Measurements from ENCODE around the gene CRAMP1. TPM values are rescaled to one million over a fixed set of nuclear protein-coding genes. Genes with fewer than 3 reads are reported as not detected.
"Not testable (repeated sequence)": the region's sequence is repeated elsewhere in the genome, so short reads cannot be mapped to it uniquely, and the experiment has no call there.

CRAMP1 gene
- total RNA-seq, 1 donor from 2014 or later, result 10.8 TPM

DNA sequence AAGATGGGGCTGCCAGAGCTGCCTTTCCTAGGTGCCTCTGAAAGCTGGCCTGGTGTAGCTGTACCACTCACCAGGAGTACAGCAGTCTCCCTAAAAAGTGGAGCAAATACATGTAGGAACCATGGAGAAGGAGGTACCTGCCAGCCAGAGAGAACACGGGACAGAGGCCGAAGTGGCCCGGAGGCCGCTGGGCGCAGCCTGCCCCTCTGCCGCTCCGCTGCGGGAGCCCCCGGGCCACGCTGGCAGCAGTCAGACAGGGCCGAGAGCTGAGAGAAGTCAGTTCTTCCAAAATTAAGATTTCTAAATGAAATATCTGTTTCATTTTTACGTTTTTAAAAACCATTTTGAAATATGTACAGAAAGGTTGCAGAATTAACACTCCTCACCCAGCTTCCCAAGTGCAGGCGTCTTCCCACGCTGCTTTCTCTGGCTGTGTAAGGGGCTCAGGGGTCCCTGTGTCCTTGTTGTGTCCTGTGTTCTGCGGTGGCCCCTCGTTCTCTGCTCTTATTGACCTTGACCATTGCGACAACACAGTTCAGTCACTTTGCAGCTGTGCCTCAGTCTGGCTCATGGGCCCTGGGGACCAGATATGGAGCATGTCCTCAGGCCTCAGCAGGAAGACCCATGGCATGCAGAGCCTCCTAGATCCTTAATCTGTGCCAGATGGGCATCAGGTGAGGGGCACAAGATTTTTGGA is 98.8 kb downstream of the CRAMP1 start:
- no peak for DNase-seq

DNA sequence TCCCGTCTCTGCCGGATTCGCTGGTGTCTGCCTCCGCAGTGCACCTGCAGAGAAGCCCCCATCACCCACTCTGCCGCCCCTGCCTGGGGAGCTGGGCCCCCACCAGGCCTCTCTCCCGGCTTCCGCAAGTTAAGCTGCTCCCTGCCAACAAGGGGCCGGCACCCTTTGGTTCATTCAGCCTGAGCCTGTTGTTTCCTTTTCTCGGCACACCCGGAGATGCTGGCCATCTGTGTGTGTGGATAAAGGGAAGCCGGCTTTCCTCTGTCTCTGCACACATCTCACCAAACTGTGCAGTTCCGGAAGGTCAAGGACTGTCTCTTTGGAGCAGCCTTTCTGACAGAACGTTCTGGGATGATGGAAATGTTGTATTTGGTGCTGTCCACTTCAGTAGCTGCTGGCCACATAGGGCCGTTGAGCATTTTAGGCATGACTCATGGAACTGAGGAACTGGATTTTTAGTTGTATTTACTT is 100.7 kb downstream of the CRAMP1 start:
- no peak for DNase-seq

DNA sequence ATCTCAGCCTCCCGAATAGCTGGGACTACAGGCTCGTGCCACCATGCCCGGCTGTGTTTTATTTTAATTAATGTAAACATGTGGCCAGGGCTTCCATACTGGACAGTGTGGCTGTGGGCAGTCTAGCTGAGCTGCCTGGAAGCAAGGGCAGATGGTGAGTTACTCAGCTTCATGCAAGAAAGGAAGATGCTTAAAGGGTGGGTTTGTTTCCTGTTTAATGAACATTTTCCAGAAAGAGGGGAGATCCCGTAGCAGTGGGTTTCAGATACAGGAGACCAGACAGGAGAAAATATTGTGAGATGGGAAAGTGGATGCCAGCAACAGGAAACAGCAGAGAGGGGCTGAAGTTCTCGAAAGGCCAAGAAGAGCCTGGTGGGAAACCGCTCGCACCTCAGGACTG is 101.2 kb downstream of the CRAMP1 start:
- DNase-seq, result no peak

DNA sequence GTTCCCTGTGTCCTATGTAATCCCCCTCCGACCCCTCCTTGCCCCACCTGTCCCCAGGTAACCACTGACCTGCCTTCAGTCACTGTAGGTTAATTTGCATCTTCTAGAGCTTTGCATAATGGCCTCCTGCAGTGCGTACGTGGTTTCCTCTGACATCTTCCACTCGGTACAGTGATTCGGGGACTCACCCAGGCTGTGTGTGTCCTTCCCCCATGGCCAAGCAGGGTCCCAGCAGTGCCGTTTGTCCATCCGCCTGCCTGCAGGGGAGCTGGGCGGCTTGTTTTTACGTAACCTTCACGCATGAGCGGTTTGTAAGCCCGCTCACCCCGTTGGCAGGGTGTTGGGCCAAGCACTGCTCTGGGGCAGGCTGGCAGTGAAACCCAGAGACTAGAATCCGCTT is 101.8 kb downstream of the CRAMP1 start:
- no peak for DNase-seq

- no peak for DNase-seq
Measured at GRCh38 chr16:1715220-1715619, 103.1 kb downstream of the CRAMP1 start.

GRCh38 chr16:1718236-1718635 is 106.1 kb downstream of the CRAMP1 start:
- not testable (repeated sequence) for DNase-seq

- not testable (repeated sequence) for DNase-seq
Measured at GRCh38 chr16:1719559-1720229, 107.5 kb downstream of the CRAMP1 start.

DNA sequence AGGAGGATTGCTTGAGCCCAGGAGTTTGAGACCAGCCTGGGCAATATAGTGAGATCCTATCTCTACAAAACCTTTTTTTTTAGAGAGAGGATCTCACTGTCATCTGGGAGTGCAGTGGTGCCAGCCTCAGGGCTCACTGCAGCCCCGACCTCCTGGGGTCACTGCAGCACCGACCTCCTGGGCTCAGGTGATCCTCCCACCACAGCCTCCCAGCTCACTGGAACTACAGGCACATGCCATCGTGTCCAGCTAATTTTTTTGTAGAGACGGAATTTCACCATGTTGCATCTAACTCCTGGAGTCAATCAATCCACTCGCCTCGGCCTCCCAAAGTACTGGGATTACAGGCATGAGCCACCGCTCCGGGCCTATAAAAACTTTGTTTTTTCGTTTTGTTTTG is 109.2 kb downstream of the CRAMP1 start:
- DNase-seq, result no peak

GRCh38 chr16:1723450-1724147 is 111.4 kb downstream of the CRAMP1 start:
- peak; percentile 47 for DNase-seq

DNA sequence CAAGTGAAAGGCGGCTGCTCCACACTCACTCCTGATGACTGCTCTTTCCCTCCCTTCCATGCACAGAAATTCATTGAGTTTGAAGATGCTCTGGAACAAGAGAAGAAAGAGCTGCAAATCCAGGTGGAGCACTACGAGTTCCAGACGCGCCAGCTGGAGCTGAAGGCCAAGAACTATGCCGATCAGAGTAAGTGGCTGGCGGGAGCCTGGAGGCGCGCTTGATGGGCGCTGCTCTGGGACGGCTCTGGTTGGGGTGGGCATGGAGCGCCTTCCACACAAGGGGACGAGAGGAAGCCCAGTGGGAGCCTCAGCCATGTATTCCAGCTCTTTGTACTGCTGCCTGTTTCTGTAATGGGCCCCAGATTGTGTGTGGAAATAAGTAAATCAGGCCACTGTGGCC is 112.3 kb downstream of the CRAMP1 start:
- no peak for DNase-seq

DNA sequence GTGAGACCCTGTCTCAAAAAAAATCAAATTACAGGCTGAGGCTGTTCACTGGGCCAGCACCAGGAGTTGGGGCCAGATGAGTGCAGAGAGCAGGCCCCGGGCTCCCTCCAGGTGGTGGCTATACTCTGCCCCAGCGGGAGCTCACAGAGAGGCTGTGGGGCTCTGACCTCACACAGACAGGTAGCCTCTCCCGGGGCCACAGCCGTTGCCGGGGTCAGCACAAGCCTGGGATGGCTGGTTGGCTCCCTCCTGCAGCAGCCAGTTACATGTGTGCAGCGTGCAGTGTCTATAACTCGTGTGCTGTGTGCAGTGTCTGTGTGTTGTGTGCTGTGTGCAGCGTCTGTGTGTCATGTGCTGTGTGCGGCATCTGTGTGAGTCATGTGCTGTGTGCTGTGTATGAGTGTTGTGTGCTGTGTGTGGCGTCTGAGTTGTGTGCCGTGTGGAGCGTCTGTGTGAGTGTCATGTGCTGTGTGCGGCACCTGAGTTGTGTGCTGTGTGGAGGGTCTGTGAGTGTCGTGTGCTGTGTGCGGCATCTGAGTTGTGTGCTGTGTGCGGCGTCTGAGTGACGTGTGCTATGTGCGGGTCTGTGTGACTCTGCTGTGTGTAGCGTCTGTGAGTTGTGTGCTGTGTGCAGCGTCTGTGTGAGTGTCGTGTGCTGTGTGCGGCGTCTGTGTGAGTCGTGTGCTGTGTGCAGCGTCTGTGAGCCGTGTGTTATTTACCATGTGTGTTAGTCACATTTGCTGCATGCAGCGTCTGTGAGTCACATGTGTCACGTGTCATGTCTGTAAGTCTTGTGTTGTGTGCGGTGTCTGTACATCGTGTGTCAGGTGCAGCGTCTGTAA is 114.7 kb downstream of the CRAMP1 start:
- DNase-seq, result no peak

Other genes starting within 250 kb of the CRAMP1 start
- 11.5 TPM for gene UNKL, start 197.7 kb upstream of the CRAMP1 start, total RNA-seq
- 8.6 TPM for gene UQCC4, start 191.6 kb upstream of the CRAMP1 start, total RNA-seq
- gene PERCC1, start 181.3 kb upstream of the CRAMP1 start, total RNA-seq, result not detected
- gene CCDC154, start 167.8 kb upstream of the CRAMP1 start, total RNA-seq, result 0.51 TPM
- gene CLCN7, start 137.3 kb upstream of the CRAMP1 start, total RNA-seq, result 29.5 TPM
- gene PTX4, start 123.4 kb upstream of the CRAMP1 start, total RNA-seq, result 1.5 TPM
- gene TELO2, start 119.0 kb upstream of the CRAMP1 start, total RNA-seq, result 25.2 TPM
- 19.3 TPM for gene TMEM204, start 78.7 kb upstream of the CRAMP1 start, total RNA-seq
- 22.7 TPM for gene IFT140, start 288 bp upstream of the CRAMP1 start, total RNA-seq
- gene JPT2, start 65.9 kb downstream of the CRAMP1 start, total RNA-seq, result 40.4 TPM
- gene MAPK8IP3, start 93.8 kb downstream of the CRAMP1 start, total RNA-seq, result 45.0 TPM
- gene NME3, start 159.2 kb downstream of the CRAMP1 start, total RNA-seq, result 29.6 TPM
- gene EME2, start 160.4 kb downstream of the CRAMP1 start, total RNA-seq, result 10.6 TPM
- 41.5 TPM for gene MRPS34, start 160.8 kb downstream of the CRAMP1 start, total RNA-seq
- gene SPSB3, start 170.2 kb downstream of the CRAMP1 start, total RNA-seq, result 43.5 TPM
- 59.2 TPM for gene NUBP2, start 170.6 kb downstream of the CRAMP1 start, total RNA-seq
- 0.31 TPM for gene IGFALS, start 181.3 kb downstream of the CRAMP1 start, total RNA-seq
- gene HAGH, start 214.5 kb downstream of the CRAMP1 start, total RNA-seq, result 104 TPM
- 45.4 TPM for gene FAHD1, start 214.8 kb downstream of the CRAMP1 start, total RNA-seq